Smooth muscle cell (in vitro differentiated cells): ENCODE data around the gene EML5. TPM values are rescaled to one million over a fixed set of nuclear protein-coding genes. Genes with fewer than 3 reads are reported as not detected.

Experiments
- DNase-seq: peaks from one replicate; lab custom pipeline; 2025; ENCODE audit not compliant: unreplicated experiment; lab: John Stamatoyannopoulos, UW
- H2AFZ ChIP-seq: fragments of 200-600 bp; sonication (generic); 2 replicates; pipeline ENCODE4 v1.6.0; 2016; ENCODE audit warnings: antibody characterized with exemption, low read depth, mild to moderate bottlenecking
- H3F3A ChIP-seq: fragments of 200-600 bp; sonication (generic); 2 replicates; pipeline ENCODE4 v1.6.0; 2017; ENCODE audit warnings: antibody characterized with exemption, low read depth
- H3K27ac ChIP-seq: fragments of 200-600 bp; sonication (generic); 2 replicates; pipeline ENCODE4 v1.5.1; 2016; ENCODE audit warnings: low read depth, mild to moderate bottlenecking
- H3K27me3 ChIP-seq: fragments of 200-600 bp; sonication (generic); 2 replicates; pipeline ENCODE4 v1.6.1; 2016; ENCODE audit warnings: low read depth, mild to moderate bottlenecking
- H3K36me3 ChIP-seq: fragments of 200-600 bp; sonication (generic); 2 replicates; pipeline ENCODE4 v1.5.1; 2016; ENCODE audit warnings: low read depth
- H3K4me1 ChIP-seq: fragments of 200-600 bp; sonication (generic); 2 replicates; pipeline ENCODE4 v1.5.1; 2016; ENCODE audit warnings: low read depth
- H3K4me2 ChIP-seq: fragments of 200-600 bp; sonication (generic); 2 replicates; pipeline ENCODE4 v1.6.0; 2016; ENCODE audit warnings: mild to moderate bottlenecking
- H3K4me3 ChIP-seq: fragments of 200-600 bp; sonication (generic); 2 replicates; pipeline ENCODE4 v1.5.1; 2016; ENCODE audit warnings: mild to moderate bottlenecking
- H3K79me2 ChIP-seq: fragments of 200-600 bp; sonication (generic); 2 replicates; pipeline ENCODE4 v1.6.0; 2016; ENCODE audit warnings: low read depth, mild to moderate bottlenecking
- H3K9ac ChIP-seq: fragments of 200-600 bp; sonication (generic); 2 replicates; pipeline ENCODE4 v1.6.0; 2016; ENCODE audit warnings: low read depth
- H3K9me3 ChIP-seq: fragments of 200-600 bp; sonication (generic); replicated peaks from 2 replicates; pipeline ENCODE4 v1.5.1; 2016; ENCODE audit warnings: low read depth
- H4K20me1 ChIP-seq: fragments of 200-600 bp; sonication (generic); 2 replicates; pipeline ENCODE4 v1.6.0; 2016; ENCODE audit warnings: low read depth
- CTCF ChIP-seq: fragments of 200-600 bp; sonication (generic); IDR thresholded peaks from 2 replicates; pipeline ENCODE4 v1.5.1; 2017; ENCODE audit warnings: borderline replicate concordance, mild to moderate bottlenecking, antibody characterized with exemption; ENCODE audit not compliant: insufficient read depth, poor library complexity, severe bottlenecking
- WGBS: methylation state at CpG from one replicate; pipeline ENCODE4 v1.1.7; 2016; ENCODE audit warnings: low lambda C conversion rate; 5-methylcytosine and 5-hydroxymethylcytosine counted together
- polyA plus RNA-seq: library from polyadenylated mRNA; unstranded; fragments of >200 nt; fragmentation: Nextera tagmentation; extraction: Ambion mirVana; gene quantifications from 2 replicates; pipeline ENCODE4 v1.2.1, GENCODE V29; 2016
- total RNA-seq: library from RNA; depleted of rRNA; stranded (reverse); fragments of >200 nt; gene quantifications from 2 replicates; pipeline ENCODE4 v1.2.3, GENCODE V29; 2014

Gene EML5
- total and polyA plus RNA-seq, 2 experiments from 2014 or later = 0.31 TPM; not detected in 1

- TF ChIP-seq CTCF = no peak
- no peak overlapping the region for H3K9ac ChIP-seq
- no peaks in the 10 kb centered on the region for H3K36me3 ChIP-seq
- no peaks in the 10 kb centered on the region for H4K20me1 ChIP-seq
- peaks cover 11% of the 10 kb centered on the region for H3K27me3 ChIP-seq
- H3K27ac ChIP-seq = no peak overlapping the region
- H3K79me2 ChIP-seq = no peaks in the 10 kb centered on the region
- H2AFZ ChIP-seq = no peak overlapping the region
- H3K4me1 ChIP-seq = no peaks in the 10 kb centered on the region
- H3K4me2 ChIP-seq = no peak overlapping the region
- no peak overlapping the region for H3K4me3 ChIP-seq
- no peaks in the 10 kb centered on the region for H3K9me3 ChIP-seq
- no peaks in the 10 kb centered on the region for H3F3A ChIP-seq
- no peak for DNase-seq
- 85% methylated on average over 1 of the region's 1 CpG for WGBS
These were observed 46.7 kb downstream of the EML5 start for GRCh38 chr14:88746052-88746451.

GRCh38 chr14:88737245-88737644 lies 55.5 kb downstream of the EML5 start:
- no peaks in the 10 kb centered on the region for H3F3A ChIP-seq
- H2AFZ ChIP-seq = no peak overlapping the region
- TF ChIP-seq CTCF = no peak
- H3K79me2 ChIP-seq = no peaks in the 10 kb centered on the region
- WGBS = 91% methylated on average over 9 of the region's 9 CpGs
- no peak overlapping the region for H3K4me3 ChIP-seq
- no peaks in the 10 kb centered on the region for H3K4me1 ChIP-seq
- no peaks in the 10 kb centered on the region for H4K20me1 ChIP-seq
- H3K9me3 ChIP-seq = no peaks in the 10 kb centered on the region
- no peak overlapping the region for H3K9ac ChIP-seq
- no peak overlapping the region for H3K27ac ChIP-seq
- H3K27me3 ChIP-seq = peaks cover 6% of the 10 kb centered on the region
- no peaks in the 10 kb centered on the region for H3K36me3 ChIP-seq
- H3K4me2 ChIP-seq = no peak overlapping the region
- no peak for DNase-seq

DNA sequence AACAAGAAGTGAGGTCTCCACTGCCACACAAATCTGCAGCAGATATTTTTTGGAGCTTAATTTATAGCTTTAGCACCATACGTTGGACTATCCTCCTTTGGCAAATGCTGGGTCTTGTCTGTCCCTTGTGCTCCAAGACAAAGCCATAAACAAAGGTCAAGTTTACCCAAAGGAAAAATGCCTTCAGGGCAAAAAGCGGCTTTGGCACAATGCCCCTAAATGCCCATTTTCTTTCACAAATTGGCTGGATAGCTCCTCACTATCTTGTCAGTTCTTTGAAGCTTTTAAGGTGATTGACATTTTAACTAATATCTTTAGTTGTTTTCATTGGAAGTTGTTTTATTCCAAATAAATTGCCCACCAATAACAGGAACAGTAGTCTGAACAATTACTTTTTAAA lies 59.6 kb downstream of the EML5 start:
- H3K4me1 ChIP-seq = no peaks in the 10 kb centered on the region
- H3K36me3 ChIP-seq = no peaks in the 10 kb centered on the region
- H3F3A ChIP-seq = no peaks in the 10 kb centered on the region
- DNase-seq = no peak
- H3K27ac ChIP-seq = no peak overlapping the region
- 92% methylated on average over 2 of the region's 2 CpGs for WGBS
- no peaks in the 10 kb centered on the region for H3K9me3 ChIP-seq
- no peaks in the 10 kb centered on the region for H3K79me2 ChIP-seq
- H4K20me1 ChIP-seq = no peaks in the 10 kb centered on the region
- H3K27me3 ChIP-seq = no peaks in the 10 kb centered on the region
- H3K4me3 ChIP-seq = no peak overlapping the region
- H2AFZ ChIP-seq = no peak overlapping the region
- H3K9ac ChIP-seq = no peak overlapping the region
- TF ChIP-seq CTCF = no peak
- no peak overlapping the region for H3K4me2 ChIP-seq

DNA sequence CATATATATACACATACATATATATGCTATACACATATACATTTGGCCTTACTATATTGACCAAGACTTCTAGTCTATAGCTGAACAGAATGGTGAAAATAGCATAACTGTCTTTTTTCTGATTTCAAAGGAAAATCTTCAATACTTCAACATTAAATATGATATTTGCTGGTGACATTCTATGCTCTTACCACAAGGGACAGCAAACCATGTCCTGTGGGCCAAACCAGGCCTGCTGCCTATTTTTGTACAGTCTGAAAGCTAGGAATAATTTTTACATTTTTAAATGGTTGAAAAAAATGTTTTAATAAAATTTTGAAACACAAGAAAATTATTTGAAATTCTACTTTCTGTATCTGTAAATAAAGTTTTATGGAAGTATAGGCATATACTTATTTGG lies 63.6 kb downstream of the EML5 start:
- Histone ChIP-seq H3K27ac (no peak overlapping the region), H3K4me3 (no peak overlapping the region), H2AFZ (no peak overlapping the region), H3K9ac (no peak overlapping the region), H3K79me2 (no peaks in the 10 kb centered on the region), H3K27me3 (no peaks in the 10 kb centered on the region), H3F3A (no peaks in the 10 kb centered on the region), H4K20me1 (no peaks in the 10 kb centered on the region), H3K9me3 (no peaks in the 10 kb centered on the region), H3K4me2 (no peak overlapping the region), H3K4me1 (no peaks in the 10 kb centered on the region), H3K36me3 (no peaks in the 10 kb centered on the region)
- TF ChIP-seq CTCF = no peak
- DNase-seq = no peak
